ENCODE measurements around the gene TNFRSF13B. TPM values are rescaled to one million over a fixed set of nuclear protein-coding genes. Genes with fewer than 3 reads are reported as not detected.

The TNFRSF13B gene
- total RNA-seq, 2 experiments from 2014 or later: not detected

GRCh38 chr17:16939208-16939576 lies 32.7 kb downstream of the TNFRSF13B start:
- no peak overlapping the region for H3K27ac Mint-ChIP-seq
- H3K4me3 Mint-ChIP-seq: no peak overlapping the region
- DNase-seq (no peak), ATAC-seq (ENCODE audit: low read depth) (no peak)
- POLR2A ChIA-PET: no interaction called here
- H3K4me1 Mint-ChIP-seq: no peaks in the 10 kb centered on the region
- H3K9me3 Mint-ChIP-seq: no peaks in the 10 kb centered on the region
- no peaks in the 10 kb centered on the region for H3K36me3 Mint-ChIP-seq
- peaks cover 8% of the 10 kb centered on the region for H3K27me3 Mint-ChIP-seq

DNA sequence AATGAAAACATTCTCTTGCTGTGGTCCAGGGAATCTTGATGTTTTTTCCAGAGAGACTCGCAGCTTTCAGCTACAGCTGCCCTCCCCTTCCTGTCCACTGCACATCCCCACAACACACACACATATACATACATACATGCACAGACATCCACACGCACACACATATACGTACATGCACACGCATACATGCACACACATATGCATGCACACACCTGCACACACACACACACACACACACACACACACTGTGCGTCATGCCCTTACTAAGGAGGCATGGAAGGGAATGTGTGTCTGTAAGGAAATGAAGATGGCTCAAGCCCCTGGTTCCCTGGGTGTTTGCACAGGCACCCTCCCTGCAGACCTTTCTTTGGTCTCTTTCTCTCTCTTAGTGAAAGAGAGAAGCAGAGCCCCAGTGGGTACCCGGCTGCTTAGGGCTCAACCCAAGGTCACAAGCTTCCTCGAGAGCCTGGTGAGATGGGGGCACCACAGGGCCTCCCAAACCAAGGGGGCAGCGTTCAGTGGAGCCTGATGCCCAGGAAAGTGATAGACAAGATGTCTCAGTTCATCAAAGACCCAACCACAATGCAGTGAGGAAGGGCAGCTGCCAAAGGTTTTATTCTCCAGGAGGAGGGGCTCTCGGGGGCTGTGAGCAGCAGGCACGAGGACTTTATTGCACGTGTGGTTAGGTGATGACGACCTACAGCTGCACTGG lies 33.3 kb downstream of the TNFRSF13B start:
- DNase-seq: no peak
- H3K27me3 Mint-ChIP-seq: peaks cover 8% of the 10 kb centered on the region
- no peak overlapping the region for H3K27ac Mint-ChIP-seq

GRCh38 chr17:16938031-16938430 lies 33.9 kb downstream of the TNFRSF13B start:
- DNase-seq (no peak), ATAC-seq (ENCODE audit: low read depth) (no peak)
- Mint-ChIP-seq H3K9me3 (no peaks in the 10 kb centered on the region), H3K27me3 (peaks cover 8% of the 10 kb centered on the region), H3K27ac (no peak overlapping the region), H3K4me3 (no peak overlapping the region), H3K36me3 (no peaks in the 10 kb centered on the region), H3K4me1 (no peaks in the 10 kb centered on the region)
- POLR2A ChIA-PET: no interaction called here

More for the DNA sequence above, 33.3 kb downstream of the TNFRSF13B start:
- POLR2A ChIA-PET: no interaction called here
- Mint-ChIP-seq H3K4me3 (no peak overlapping the region), H3K4me1 (no peaks in the 10 kb centered on the region), H3K36me3 (no peaks in the 10 kb centered on the region), H3K9me3 (no peaks in the 10 kb centered on the region)
- ATAC-seq (ENCODE audit: low read depth): peak; percentile 11

DNA sequence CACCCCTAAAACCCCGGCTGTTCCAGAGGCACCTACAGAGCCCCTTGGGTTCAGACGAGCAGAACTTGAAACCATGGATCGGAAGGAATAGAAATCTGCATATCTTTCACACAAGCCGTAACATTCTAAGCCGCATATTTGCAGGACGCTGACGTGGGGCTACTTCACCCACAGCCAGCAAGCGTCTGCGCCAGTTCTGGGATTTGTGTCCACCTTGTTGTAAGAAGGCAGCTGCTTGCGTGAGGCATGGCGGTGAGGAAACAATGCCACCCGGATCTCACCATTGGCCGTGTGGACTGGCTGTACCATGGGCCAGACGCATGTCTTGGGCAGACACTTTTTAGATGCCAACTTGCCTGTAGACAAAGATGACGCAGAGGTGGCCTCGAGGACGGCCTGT lies 34.5 kb downstream of the TNFRSF13B start:
- no peak for DNase-seq
- ATAC-seq (ENCODE audit: low read depth): no peak
- no peaks in the 10 kb centered on the region for H3K36me3 Mint-ChIP-seq
- peaks cover 8% of the 10 kb centered on the region for H3K27me3 Mint-ChIP-seq
- H3K27ac Mint-ChIP-seq: no peak overlapping the region
- no peaks in the 10 kb centered on the region for H3K9me3 Mint-ChIP-seq
- POLR2A ChIA-PET: no interaction called here
- no peak overlapping the region for H3K4me3 Mint-ChIP-seq
- no peaks in the 10 kb centered on the region for H3K4me1 Mint-ChIP-seq

DNA sequence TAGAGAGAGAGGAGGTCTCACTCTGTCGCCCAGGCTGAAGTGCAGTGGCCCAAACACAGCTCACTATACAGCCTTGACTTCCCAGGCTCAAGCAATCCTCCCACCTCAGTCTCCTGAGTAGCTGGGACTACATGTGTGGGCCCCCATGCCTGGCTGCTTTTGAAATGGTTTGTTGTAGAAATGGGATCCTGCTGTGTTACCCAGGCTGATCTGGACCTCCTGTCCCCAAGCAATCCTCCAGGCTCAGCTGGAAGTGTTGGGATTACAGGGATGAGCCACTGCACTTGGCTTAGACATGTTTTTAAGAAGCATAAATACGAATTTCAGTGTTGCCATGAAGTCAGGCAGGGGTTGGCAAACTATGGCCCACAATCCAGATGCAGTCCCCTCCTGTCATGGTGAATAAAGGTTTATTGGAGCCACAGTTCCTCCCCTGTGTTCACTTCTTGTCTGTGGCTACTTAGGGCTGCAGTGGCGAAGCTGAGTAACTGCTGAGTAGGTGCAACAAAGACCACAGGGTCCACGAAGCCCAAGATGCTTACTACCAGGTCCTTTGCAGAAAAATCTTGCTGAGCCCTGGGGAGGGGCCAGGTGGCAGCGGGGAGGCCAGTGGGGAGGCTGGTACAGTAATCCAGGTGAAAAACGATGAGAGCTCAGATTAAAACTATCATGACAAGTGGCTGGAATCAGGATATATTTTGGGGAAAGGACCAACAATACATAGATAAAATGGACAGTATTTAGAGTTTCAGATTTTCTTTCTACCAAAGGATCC lies 35.2 kb downstream of the TNFRSF13B start:
- Mint-ChIP-seq H3K4me3 (no peak overlapping the region), H3K27me3 (peaks cover 8% of the 10 kb centered on the region), H3K9me3 (no peaks in the 10 kb centered on the region), H3K27ac (no peak overlapping the region), H3K36me3 (no peaks in the 10 kb centered on the region), H3K4me1 (no peaks in the 10 kb centered on the region)
- ATAC-seq (ENCODE audit: low read depth) (no peak), DNase-seq (no peak)
- POLR2A ChIA-PET: no interaction called here

DNA sequence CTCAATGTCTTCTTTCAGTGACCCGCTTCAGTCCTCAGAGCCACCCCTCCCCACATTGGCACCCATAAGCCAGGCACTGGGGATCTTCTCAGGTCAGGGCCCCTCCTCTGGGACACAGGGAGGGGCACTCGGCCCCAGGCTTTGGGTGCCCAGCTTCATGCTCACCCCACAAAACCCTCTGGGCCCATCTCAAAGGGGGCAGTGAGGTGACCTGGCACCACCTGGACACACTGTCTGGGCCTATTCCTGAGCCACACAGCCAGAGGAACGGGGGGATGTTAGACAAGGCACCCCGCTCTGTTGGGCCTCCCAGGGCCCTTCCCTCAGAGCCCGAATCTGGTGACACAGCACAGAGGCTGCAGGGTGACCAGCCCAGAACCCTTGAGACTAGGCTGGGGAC lies 36.1 kb downstream of the TNFRSF13B start:
- Mint-ChIP-seq H3K27me3 (peaks cover 8% of the 10 kb centered on the region), H3K9me3 (no peaks in the 10 kb centered on the region), H3K36me3 (no peaks in the 10 kb centered on the region), H3K27ac (no peak overlapping the region), H3K4me1 (no peaks in the 10 kb centered on the region), H3K4me3 (no peak overlapping the region)
- DNase-seq (no peak), ATAC-seq (ENCODE audit: low read depth) (no peak)
- POLR2A ChIA-PET: no interaction called here

GRCh38 chr17:16935241-16935663 lies 36.7 kb downstream of the TNFRSF13B start:
- Mint-ChIP-seq H3K36me3 (no peaks in the 10 kb centered on the region), H3K27ac (no peak overlapping the region), H3K27me3 (peaks cover 8% of the 10 kb centered on the region), H3K4me1 (no peaks in the 10 kb centered on the region), H3K4me3 (no peak overlapping the region), H3K9me3 (no peaks in the 10 kb centered on the region)
- no peak for ATAC-seq (ENCODE audit: low read depth)
- DNase-seq: no peak
- POLR2A ChIA-PET: no interaction called here

- H3K27me3 Mint-ChIP-seq: peaks cover 8% of the 10 kb centered on the region
- H3K36me3 Mint-ChIP-seq: no peaks in the 10 kb centered on the region
- ATAC-seq (ENCODE audit: low read depth) (no peak), DNase-seq (no peak)
- no peaks in the 10 kb centered on the region for H3K4me1 Mint-ChIP-seq
- no peak overlapping the region for H3K4me3 Mint-ChIP-seq
- no peaks in the 10 kb centered on the region for H3K9me3 Mint-ChIP-seq
- POLR2A ChIA-PET: no interaction called here
- H3K27ac Mint-ChIP-seq: no peak overlapping the region
Measured at GRCh38 chr17:16934836-16935235, 37.1 kb downstream of the TNFRSF13B start.

DNA sequence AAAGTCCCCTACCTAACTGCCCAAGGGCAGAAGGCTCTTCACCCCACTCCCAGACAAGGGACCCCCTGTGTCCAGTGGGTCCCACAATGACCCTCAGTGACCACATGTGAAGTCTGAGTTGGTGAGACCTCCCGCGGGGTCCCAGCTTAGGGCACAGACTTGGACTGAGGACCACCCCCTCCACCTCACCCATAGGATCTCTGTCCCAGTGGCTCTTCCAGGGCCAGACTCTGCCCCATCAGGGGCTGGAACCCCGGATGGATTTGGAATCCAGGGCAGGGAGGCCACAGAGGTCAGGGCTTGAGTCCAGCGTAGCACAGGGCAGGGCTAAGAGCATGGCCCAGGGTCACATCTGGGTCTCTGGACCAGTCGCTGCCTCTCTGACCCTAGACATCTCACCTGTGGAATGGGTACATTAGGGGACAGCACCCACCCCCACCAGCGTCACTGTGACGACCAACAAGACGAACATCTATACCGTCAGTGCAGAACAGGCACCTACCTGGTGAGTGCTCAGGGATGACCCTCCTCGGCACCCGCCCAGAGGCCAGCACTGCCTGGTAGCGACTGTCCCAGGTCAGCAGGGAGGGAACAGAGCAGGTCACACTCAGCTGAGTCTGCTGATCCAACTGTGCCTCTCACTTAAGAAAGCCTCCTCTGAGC lies 37.7 kb downstream of the TNFRSF13B start:
- POLR2A ChIA-PET: no interaction called here
- Mint-ChIP-seq H3K9me3 (no peaks in the 10 kb centered on the region), H3K4me1 (no peaks in the 10 kb centered on the region), H3K4me3 (no peak overlapping the region), H3K27me3 (peaks cover 8% of the 10 kb centered on the region), H3K27ac (no peak overlapping the region), H3K36me3 (no peaks in the 10 kb centered on the region)
- DNase-seq (no peak), ATAC-seq (ENCODE audit: low read depth) (no peak)

GRCh38 chr17:16933317-16934132 lies 38.4 kb downstream of the TNFRSF13B start:
- no peaks in the 10 kb centered on the region for H3K9me3 Mint-ChIP-seq
- no peak overlapping the region for H3K27ac Mint-ChIP-seq
- H3K4me1 Mint-ChIP-seq: no peaks in the 10 kb centered on the region
- DNase-seq: no peak
- no peaks in the 10 kb centered on the region for H3K36me3 Mint-ChIP-seq
- H3K4me3 Mint-ChIP-seq: no peak overlapping the region
- peaks cover 4% of the 10 kb centered on the region for H3K27me3 Mint-ChIP-seq
- no peak for ATAC-seq (ENCODE audit: low read depth)
- POLR2A ChIA-PET: no interaction called here

DNA sequence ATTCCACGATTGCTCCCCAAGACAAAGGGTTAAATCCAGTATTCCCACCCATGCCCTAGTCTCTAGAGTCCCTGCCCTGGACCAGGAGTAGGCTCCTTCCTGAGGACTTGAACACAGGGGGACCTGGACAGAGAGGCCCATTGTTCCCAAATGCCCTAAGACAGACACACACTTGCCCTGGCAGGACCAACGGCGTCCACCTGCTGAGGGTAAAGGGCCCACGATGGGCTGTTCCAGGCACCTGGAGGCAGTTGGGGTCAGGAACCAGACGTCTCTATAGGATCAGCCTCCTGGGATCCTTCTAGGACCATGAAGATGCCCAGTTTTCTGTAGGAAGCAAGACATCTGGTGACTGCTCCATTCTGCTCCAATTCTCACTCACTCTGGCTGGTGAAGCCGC lies 39.3 kb downstream of the TNFRSF13B start:
- Mint-ChIP-seq H3K27ac (no peak overlapping the region), H3K27me3 (no peaks in the 10 kb centered on the region), H3K9me3 (no peaks in the 10 kb centered on the region), H3K36me3 (no peaks in the 10 kb centered on the region), H3K4me1 (no peaks in the 10 kb centered on the region), H3K4me3 (no peak overlapping the region)
- DNase-seq (no peak), ATAC-seq (ENCODE audit: low read depth) (no peak)
- POLR2A ChIA-PET: no interaction called here

GRCh38 chr17:16932156-16932555 lies 39.8 kb downstream of the TNFRSF13B start:
- DNase-seq (no peak), ATAC-seq (ENCODE audit: low read depth) (no peak)
- POLR2A ChIA-PET: no interaction called here
- no peaks in the 10 kb centered on the region for H3K36me3 Mint-ChIP-seq
- no peaks in the 10 kb centered on the region for H3K27me3 Mint-ChIP-seq
- H3K4me1 Mint-ChIP-seq: no peaks in the 10 kb centered on the region
- H3K9me3 Mint-ChIP-seq: no peaks in the 10 kb centered on the region
- no peak overlapping the region for H3K4me3 Mint-ChIP-seq
- no peak overlapping the region for H3K27ac Mint-ChIP-seq

DNA sequence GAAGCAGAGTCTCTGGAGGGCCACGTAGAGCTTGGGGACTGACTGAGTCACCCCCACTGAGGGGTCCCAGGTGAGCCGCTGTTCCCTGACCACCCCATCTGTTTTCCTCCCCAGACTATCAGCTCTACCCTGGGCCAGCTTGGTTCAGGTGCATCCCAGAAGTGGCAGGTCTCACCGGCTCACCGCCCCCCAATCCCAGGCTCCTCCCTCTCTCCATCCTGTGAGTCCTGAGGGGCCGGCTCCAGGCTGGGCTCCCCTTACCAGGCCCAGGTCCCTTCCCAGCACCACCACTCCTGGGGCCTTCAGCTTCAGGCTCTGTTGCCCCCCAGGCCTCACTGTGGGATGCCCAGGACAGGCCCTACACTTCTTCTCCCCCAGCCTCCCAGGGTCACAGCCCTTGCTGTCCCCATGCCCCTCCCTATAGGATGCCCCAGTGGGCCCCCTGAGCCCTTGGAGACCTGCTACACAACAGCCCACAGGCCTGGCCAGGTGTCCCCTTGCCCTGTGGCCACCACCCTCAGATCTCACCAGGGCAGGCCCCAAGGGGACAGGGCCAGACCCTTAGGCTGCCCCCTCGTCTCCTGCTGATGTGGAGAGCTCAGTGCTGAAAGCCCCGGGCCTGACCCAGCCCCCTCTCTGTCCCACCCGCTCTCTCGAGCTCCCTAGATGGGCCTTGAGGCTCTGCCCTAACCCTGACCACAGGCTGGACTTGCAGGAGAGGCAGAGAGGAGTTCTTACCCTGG lies 40.4 kb downstream of the TNFRSF13B start:
- no peak for DNase-seq
- H3K9me3 Mint-ChIP-seq: no peaks in the 10 kb centered on the region
- H3K4me3 Mint-ChIP-seq: no peak overlapping the region
- ATAC-seq (ENCODE audit: low read depth): no peak
- H3K27ac Mint-ChIP-seq: no peak overlapping the region
- POLR2A ChIA-PET: no interaction called here
- H3K4me1 Mint-ChIP-seq: no peaks in the 10 kb centered on the region
- no peaks in the 10 kb centered on the region for H3K27me3 Mint-ChIP-seq
- no peaks in the 10 kb centered on the region for H3K36me3 Mint-ChIP-seq

Measured in activated naive CD8-positive, alpha-beta T cell treated with anti-CD3 and anti-CD28 coated beads, Interleukin-2, amount 10 ng/mL, durations not matched to agents 7 days and 5 days (primary cell).